ENCODE results near the gene ATP13A2.

Gene ATP13A2

DNA sequence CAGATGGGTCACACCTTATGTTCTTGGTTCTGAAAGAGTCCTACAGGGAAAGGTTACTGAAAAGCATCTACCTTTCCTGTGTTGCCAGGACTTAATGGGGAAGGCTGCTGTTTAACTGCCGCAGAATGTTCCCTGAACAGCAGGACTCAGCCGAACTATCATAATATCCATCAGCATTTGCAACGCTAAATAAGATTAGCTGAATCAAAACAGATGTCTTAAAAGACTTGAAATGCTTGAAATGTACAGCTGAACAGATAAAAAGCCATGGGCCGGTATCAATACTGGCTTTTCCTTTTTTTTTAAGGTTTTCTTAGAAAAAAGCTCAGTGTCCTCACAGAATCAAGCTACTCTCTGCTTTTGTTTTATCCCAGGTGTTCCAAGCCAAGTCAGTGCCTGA lies 19.7 kb upstream of the ATP13A2 start:
- Histone ChIP-seq H3K36me3 (ENCODE audit: control insufficient read depth in 1 of 2, insufficient read depth in 2 of 2, low read depth in 1 of 2, low read length in 2 of 2) (peaks cover 39 to 71% of the 10 kb centered on the region in 2 experiments), H3K79me1 (replicated peaks; ENCODE audit: low read length, poor library complexity, severe bottlenecking) (peaks cover 18% of the 10 kb centered on the region), H2BK15ac (ENCODE audit: low read depth, poor library complexity, severe bottlenecking) (no peak overlapping the region), H3K4me2 (ENCODE audit: low read length, poor library complexity, severe bottlenecking) (no peak overlapping the region), H3K9me3 (ENCODE audit: control insufficient read depth, low read length) (no peaks in the 10 kb centered on the region), H2BK120ac (ENCODE audit: low read depth, low read length) (no peak overlapping the region), H3K23ac (ENCODE audit: low read length in 2 of 2) (no peak overlapping the region), H4K91ac (ENCODE audit: low read length) (no peak overlapping the region), H3K18ac (ENCODE audit: low read depth in 1 of 2, low read length in 2 of 2) (no peak overlapping the region), H3K14ac (ENCODE audit: low read length in 2 of 2) (no peak overlapping the region), H3K27me3 (ENCODE audit: control insufficient read depth in 1 of 2, insufficient read depth in 1 of 2, low read length in 2 of 2) (no peaks in the 10 kb centered on the region), H2BK12ac (ENCODE audit: low read length in 2 of 2) (no peak overlapping the region), H3K4me1 (ENCODE audit: control insufficient read depth, insufficient read depth, low read depth, low read length) (no peaks in the 10 kb centered on the region), H3K27ac (ENCODE audit: low read length, poor library complexity, severe bottlenecking) (no peak overlapping the region), H2BK5ac (ENCODE audit: low read depth, low read length, poor library complexity, severe bottlenecking) (no peak overlapping the region), H3K9ac (ENCODE audit: low read length) (no peak overlapping the region), H2AFZ (ENCODE audit: low read depth, low read length) (no peak overlapping the region), H3K4me3 (ENCODE audit: insufficient read depth in 1 of 2, low read depth in 1 of 2, low read length in 2 of 2) (no peak overlapping the region), H2AK5ac (ENCODE audit: low read length, severe bottlenecking) (no peak overlapping the region), H4K8ac (ENCODE audit: low read length) (no peak overlapping the region), H3K4ac (ENCODE audit: low read depth in 1 of 2, low read length in 2 of 2) (no peak overlapping the region)
- WGBS = 100% methylated on average over 4 of the region's 4 CpGs
- no peak for DNase-seq

DNA sequence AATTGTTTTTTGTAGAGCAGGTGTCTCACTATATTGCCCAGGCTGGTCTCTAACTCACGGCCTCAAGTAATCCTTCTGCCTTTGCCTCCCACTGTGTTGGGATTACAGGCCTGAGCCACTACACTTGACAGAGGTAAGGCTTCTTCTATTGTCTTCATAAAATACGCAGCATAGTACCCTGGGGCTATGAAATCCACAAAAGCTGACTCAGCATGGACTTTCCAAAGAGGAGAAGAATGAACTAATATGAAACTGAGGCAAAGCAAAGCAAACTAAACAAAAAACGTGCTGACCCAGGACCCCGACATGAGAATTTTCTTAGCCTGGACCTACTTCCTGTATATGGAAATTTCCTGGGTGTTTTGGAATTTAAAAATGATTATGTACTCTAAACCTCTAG lies 18.5 kb upstream of the ATP13A2 start:
- H2AFZ ChIP-seq (ENCODE audit: low read depth, low read length) = no peak overlapping the region
- H3K9ac ChIP-seq (ENCODE audit: low read length) = no peak overlapping the region
- H3K18ac ChIP-seq (ENCODE audit: low read depth in 1 of 2, low read length in 2 of 2) = no peak overlapping the region
- no peak overlapping the region for H3K4ac ChIP-seq (ENCODE audit: low read depth in 1 of 2, low read length in 2 of 2)
- H2BK120ac ChIP-seq (ENCODE audit: low read depth, low read length) = no peak overlapping the region
- no peak for DNase-seq
- H3K27me3 ChIP-seq (ENCODE audit: control insufficient read depth in 1 of 2, insufficient read depth in 1 of 2, low read length in 2 of 2) = no peaks in the 10 kb centered on the region
- no peak overlapping the region for H3K23ac ChIP-seq (ENCODE audit: low read length in 2 of 2)
- no peak overlapping the region for H2BK15ac ChIP-seq (ENCODE audit: low read depth, poor library complexity, severe bottlenecking)
- no peak overlapping the region for H4K8ac ChIP-seq (ENCODE audit: low read length)
- no peak overlapping the region for H3K4me3 ChIP-seq (ENCODE audit: insufficient read depth in 1 of 2, low read depth in 1 of 2, low read length in 2 of 2)
- no peak overlapping the region for H2AK5ac ChIP-seq (ENCODE audit: low read length, severe bottlenecking)
- H3K79me1 ChIP-seq (replicated peaks; ENCODE audit: low read length, poor library complexity, severe bottlenecking) = peaks cover 19% of the 10 kb centered on the region
- H2BK5ac ChIP-seq (ENCODE audit: low read depth, low read length, poor library complexity, severe bottlenecking) = no peak overlapping the region
- H3K14ac ChIP-seq (ENCODE audit: low read length in 2 of 2) = no peak overlapping the region
- 94% methylated on average over 4 of the region's 4 CpGs for WGBS
- no peak overlapping the region for H3K27ac ChIP-seq (ENCODE audit: low read length, poor library complexity, severe bottlenecking)
- no peak overlapping the region for H4K91ac ChIP-seq (ENCODE audit: low read length)
- H3K36me3 ChIP-seq (ENCODE audit: control insufficient read depth in 1 of 2, insufficient read depth in 2 of 2, low read depth in 1 of 2, low read length in 2 of 2) = peaks cover 45 to 78% of the 10 kb centered on the region in 2 experiments
- H3K9me3 ChIP-seq (ENCODE audit: control insufficient read depth, low read length) = no peaks in the 10 kb centered on the region
- no peaks in the 10 kb centered on the region for H3K4me1 ChIP-seq (ENCODE audit: control insufficient read depth, insufficient read depth, low read depth, low read length)
- no peak overlapping the region for H3K4me2 ChIP-seq (ENCODE audit: low read length, poor library complexity, severe bottlenecking)
- no peak overlapping the region for H2BK12ac ChIP-seq (ENCODE audit: low read length in 2 of 2)

DNA sequence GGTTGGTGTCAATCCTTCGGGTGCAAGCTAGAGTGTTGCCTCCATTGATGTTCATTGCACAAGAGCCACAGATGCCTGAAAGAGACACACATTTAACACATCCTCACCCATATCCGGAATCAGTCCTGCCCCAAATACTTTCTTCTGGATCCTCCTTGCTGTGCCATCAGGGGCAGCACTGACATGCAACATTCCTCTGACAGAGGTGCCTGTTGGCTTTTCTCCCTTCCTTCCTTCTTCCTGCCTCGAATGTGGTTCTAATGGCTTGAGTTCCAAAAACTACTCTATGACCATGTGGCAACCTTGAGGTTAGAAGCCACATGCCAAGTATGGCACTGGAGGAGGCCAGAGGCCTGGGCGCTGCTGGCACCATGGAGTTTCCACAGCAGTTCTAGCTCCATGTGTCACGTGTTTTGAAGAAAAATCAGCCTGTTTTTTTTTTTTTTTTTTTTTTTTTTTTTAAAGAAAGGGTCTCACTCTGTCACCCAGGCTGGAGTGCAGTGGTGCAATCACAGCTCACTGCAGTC lies 17.0 kb upstream of the ATP13A2 start:
- Histone ChIP-seq H2AK5ac (ENCODE audit: low read length, severe bottlenecking) (no peak overlapping the region), H3K9ac (ENCODE audit: low read length) (no peak overlapping the region), H3K23ac (ENCODE audit: low read length in 2 of 2) (no peak overlapping the region), H2BK120ac (ENCODE audit: low read depth, low read length) (no peak overlapping the region), H3K79me1 (replicated peaks; ENCODE audit: low read length, poor library complexity, severe bottlenecking) (peaks cover 21% of the 10 kb centered on the region), H2BK12ac (ENCODE audit: low read length in 2 of 2) (no peak overlapping the region), H3K18ac (ENCODE audit: low read depth in 1 of 2, low read length in 2 of 2) (no peak overlapping the region), H3K4me1 (ENCODE audit: control insufficient read depth, insufficient read depth, low read depth, low read length) (no peaks in the 10 kb centered on the region), H3K27me3 (ENCODE audit: control insufficient read depth in 1 of 2, insufficient read depth in 1 of 2, low read length in 2 of 2) (no peaks in the 10 kb centered on the region), H3K9me3 (ENCODE audit: control insufficient read depth, low read length) (no peaks in the 10 kb centered on the region), H3K27ac (ENCODE audit: low read length, poor library complexity, severe bottlenecking) (no peak overlapping the region), H3K36me3 (ENCODE audit: control insufficient read depth in 1 of 2, insufficient read depth in 2 of 2, low read depth in 1 of 2, low read length in 2 of 2) (peaks cover 47 to 86% of the 10 kb centered on the region in 2 experiments), H3K4me3 (ENCODE audit: insufficient read depth in 1 of 2, low read depth in 1 of 2, low read length in 2 of 2) (no peak overlapping the region), H3K4me2 (ENCODE audit: low read length, poor library complexity, severe bottlenecking) (no peak overlapping the region), H4K8ac (ENCODE audit: low read length) (no peak overlapping the region), H2BK5ac (ENCODE audit: low read depth, low read length, poor library complexity, severe bottlenecking) (no peak overlapping the region), H2AFZ (ENCODE audit: low read depth, low read length) (no peak overlapping the region), H4K91ac (ENCODE audit: low read length) (no peak overlapping the region), H3K14ac (ENCODE audit: low read length in 2 of 2) (no peak overlapping the region), H2BK15ac (ENCODE audit: low read depth, poor library complexity, severe bottlenecking) (no peak overlapping the region), H3K4ac (ENCODE audit: low read depth in 1 of 2, low read length in 2 of 2) (no peak overlapping the region)
- 95% methylated on average over 4 of the region's 5 CpGs for WGBS
- DNase-seq = no peak

DNA sequence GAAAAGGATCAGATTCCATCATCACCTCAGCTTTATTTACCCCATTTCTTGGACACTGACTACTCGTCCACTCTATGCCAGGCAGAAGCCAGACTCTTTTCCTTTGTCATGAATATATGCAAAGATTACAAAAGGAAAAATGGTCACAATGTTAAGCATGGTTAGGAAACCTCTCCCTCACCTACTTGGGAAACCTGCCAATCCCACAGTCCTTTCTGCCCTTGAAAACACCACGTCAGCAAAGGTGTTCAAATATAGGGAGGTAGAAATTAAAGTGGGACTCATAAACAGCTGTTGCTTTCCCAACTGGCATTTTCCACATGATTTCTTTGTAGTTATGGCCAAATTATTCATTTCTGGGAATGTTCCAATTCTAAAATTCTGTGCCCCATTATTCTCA lies 16.2 kb upstream of the ATP13A2 start:
- Histone ChIP-seq H3K23ac (ENCODE audit: low read length in 2 of 2) (no peak overlapping the region), H3K4me3 (ENCODE audit: insufficient read depth in 1 of 2, low read depth in 1 of 2, low read length in 2 of 2) (no peak overlapping the region), H2BK5ac (ENCODE audit: low read depth, low read length, poor library complexity, severe bottlenecking) (no peak overlapping the region), H2AK5ac (ENCODE audit: low read length, severe bottlenecking) (no peak overlapping the region), H3K4ac (ENCODE audit: low read depth in 1 of 2, low read length in 2 of 2) (no peak overlapping the region), H4K8ac (ENCODE audit: low read length) (no peak overlapping the region), H3K9me3 (ENCODE audit: control insufficient read depth, low read length) (no peaks in the 10 kb centered on the region), H2BK15ac (ENCODE audit: low read depth, poor library complexity, severe bottlenecking) (no peak overlapping the region), H2BK120ac (ENCODE audit: low read depth, low read length) (no peak overlapping the region), H3K9ac (ENCODE audit: low read length) (no peak overlapping the region), H3K27me3 (ENCODE audit: control insufficient read depth in 1 of 2, insufficient read depth in 1 of 2, low read length in 2 of 2) (no peaks in the 10 kb centered on the region), H4K91ac (ENCODE audit: low read length) (no peak overlapping the region), H3K14ac (ENCODE audit: low read length in 2 of 2) (no peak overlapping the region), H3K36me3 (ENCODE audit: control insufficient read depth in 1 of 2, insufficient read depth in 2 of 2, low read depth in 1 of 2, low read length in 2 of 2) (peaks cover 50 to 86% of the 10 kb centered on the region in 2 experiments), H2BK12ac (ENCODE audit: low read length in 2 of 2) (no peak overlapping the region), H3K27ac (ENCODE audit: low read length, poor library complexity, severe bottlenecking) (no peak overlapping the region), H3K4me2 (ENCODE audit: low read length, poor library complexity, severe bottlenecking) (no peak overlapping the region), H3K18ac (ENCODE audit: low read depth in 1 of 2, low read length in 2 of 2) (no peak overlapping the region), H2AFZ (ENCODE audit: low read depth, low read length) (no peak overlapping the region), H3K79me1 (replicated peaks; ENCODE audit: low read length, poor library complexity, severe bottlenecking) (peaks cover 21% of the 10 kb centered on the region), H3K4me1 (ENCODE audit: control insufficient read depth, insufficient read depth, low read depth, low read length) (no peaks in the 10 kb centered on the region)
- no CpG with 5 or more reads among the region's 2 CpGs for WGBS
- no peak for DNase-seq

Data from mesenchymal stem cell (in vitro differentiated cells and primary cell).